PFSK-1 (cell line): ENCODE measurements around the gene MGAT1.

Source experiments
- POLR2AphosphoS5 ChIP-seq: IDR thresholded peaks from 2 replicates; pipeline ENCODE4 v1.6.1; 2012; ENCODE audit warnings: low read depth, mild to moderate bottlenecking, control low read depth, low read length, moderate library complexity
- TAF1 ChIP-seq: IDR thresholded peaks from 2 replicates; pipeline ENCODE4 v1.6.1; 2012; ENCODE audit warnings: low read length, control low read depth, borderline replicate concordance; ENCODE audit not compliant: insufficient read depth
- TF ChIP-seq, protein P1 (sequence below), 2 experiments: IDR thresholded peaks; 2 replicates each; pipeline versions ENCODE4 v1.6.1 to v1.8.0; 2011 to 2012; ENCODE audit warnings: low read depth in 2 of 2, low read length in 2 of 2, control low read depth in 1 of 2, inconsistent platforms in 1 of 2, mild to moderate bottlenecking in 1 of 2, moderate library complexity in 1 of 2; ENCODE audit not compliant: insufficient read depth in 1 of 2

GRCh38 chr5:180839227-180839626, 36.6 kb upstream of the MGAT1 start:
- TF ChIP-seq TAF1 (no peak), POLR2AphosphoS5 (no peak)
- TF ChIP-seq, protein P1, sequence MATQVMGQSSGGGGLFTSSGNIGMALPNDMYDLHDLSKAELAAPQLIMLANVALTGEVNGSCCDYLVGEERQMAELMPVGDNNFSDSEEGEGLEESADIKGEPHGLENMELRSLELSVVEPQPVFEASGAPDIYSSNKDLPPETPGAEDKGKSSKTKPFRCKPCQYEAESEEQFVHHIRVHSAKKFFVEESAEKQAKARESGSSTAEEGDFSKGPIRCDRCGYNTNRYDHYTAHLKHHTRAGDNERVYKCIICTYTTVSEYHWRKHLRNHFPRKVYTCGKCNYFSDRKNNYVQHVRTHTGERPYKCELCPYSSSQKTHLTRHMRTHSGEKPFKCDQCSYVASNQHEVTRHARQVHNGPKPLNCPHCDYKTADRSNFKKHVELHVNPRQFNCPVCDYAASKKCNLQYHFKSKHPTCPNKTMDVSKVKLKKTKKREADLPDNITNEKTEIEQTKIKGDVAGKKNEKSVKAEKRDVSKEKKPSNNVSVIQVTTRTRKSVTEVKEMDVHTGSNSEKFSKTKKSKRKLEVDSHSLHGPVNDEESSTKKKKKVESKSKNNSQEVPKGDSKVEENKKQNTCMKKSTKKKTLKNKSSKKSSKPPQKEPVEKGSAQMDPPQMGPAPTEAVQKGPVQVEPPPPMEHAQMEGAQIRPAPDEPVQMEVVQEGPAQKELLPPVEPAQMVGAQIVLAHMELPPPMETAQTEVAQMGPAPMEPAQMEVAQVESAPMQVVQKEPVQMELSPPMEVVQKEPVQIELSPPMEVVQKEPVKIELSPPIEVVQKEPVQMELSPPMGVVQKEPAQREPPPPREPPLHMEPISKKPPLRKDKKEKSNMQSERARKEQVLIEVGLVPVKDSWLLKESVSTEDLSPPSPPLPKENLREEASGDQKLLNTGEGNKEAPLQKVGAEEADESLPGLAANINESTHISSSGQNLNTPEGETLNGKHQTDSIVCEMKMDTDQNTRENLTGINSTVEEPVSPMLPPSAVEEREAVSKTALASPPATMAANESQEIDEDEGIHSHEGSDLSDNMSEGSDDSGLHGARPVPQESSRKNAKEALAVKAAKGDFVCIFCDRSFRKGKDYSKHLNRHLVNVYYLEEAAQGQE (IDR thresholded peaks at IDR 0.05; ENCODE audit: insufficient read depth in 1 of 2, low read depth in 2 of 2, low read length in 2 of 2), result no peak
